Measurements from ENCODE around the gene IMMP2L.
A peak's percentile ranks its signal among the peaks of the same experiment; 100 is the strongest.

Gene IMMP2L

GRCh38 chr7:111540199-111540815 is 22.0 kb downstream of the IMMP2L start:
- Mint-ChIP-seq H3K36me3 (ENCODE audit: low read depth) (peaks cover 4% of the 10 kb centered on the region), H3K9me3 (no peaks in the 10 kb centered on the region), H3K27ac (no peak overlapping the region), H3K4me1 (no peaks in the 10 kb centered on the region), H3K27me3 (ENCODE audit: low read depth) (no peaks in the 10 kb centered on the region), H3K4me3 (no peak overlapping the region)
- TF ChIP-seq, protein P1, sequence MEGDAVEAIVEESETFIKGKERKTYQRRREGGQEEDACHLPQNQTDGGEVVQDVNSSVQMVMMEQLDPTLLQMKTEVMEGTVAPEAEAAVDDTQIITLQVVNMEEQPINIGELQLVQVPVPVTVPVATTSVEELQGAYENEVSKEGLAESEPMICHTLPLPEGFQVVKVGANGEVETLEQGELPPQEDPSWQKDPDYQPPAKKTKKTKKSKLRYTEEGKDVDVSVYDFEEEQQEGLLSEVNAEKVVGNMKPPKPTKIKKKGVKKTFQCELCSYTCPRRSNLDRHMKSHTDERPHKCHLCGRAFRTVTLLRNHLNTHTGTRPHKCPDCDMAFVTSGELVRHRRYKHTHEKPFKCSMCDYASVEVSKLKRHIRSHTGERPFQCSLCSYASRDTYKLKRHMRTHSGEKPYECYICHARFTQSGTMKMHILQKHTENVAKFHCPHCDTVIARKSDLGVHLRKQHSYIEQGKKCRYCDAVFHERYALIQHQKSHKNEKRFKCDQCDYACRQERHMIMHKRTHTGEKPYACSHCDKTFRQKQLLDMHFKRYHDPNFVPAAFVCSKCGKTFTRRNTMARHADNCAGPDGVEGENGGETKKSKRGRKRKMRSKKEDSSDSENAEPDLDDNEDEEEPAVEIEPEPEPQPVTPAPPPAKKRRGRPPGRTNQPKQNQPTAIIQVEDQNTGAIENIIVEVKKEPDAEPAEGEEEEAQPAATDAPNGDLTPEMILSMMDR (IDR thresholded peaks at IDR 0.05; ENCODE audit: unreplicated experiment in 3 of 3) = no peak

DNA sequence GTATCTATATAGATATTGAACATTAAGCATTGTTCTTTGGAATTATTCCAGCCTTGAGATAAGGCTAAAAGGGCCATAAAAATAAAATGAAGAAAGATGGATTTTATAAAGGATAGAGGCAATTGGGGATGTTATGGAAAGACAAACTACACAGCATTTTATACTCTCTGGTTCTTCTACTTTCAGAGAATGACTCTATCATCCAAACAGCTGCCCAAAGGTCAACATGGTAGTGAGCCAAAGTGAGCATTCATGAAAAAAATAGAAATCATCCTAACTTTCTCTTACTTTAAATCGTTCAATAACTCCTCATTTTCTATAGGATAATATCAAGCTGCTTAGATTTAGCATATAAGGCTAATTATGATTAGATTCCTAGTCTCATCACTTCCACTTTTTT is 25.2 kb downstream of the IMMP2L start:
- Mint-ChIP-seq H3K27me3 (ENCODE audit: low read depth) (no peaks in the 10 kb centered on the region), H3K27ac (no peak overlapping the region), H3K4me3 (no peak overlapping the region), H3K9me3 (no peaks in the 10 kb centered on the region), H3K4me1 (peaks cover 12% of the 10 kb centered on the region), H3K36me3 (ENCODE audit: low read depth) (peaks cover 4% of the 10 kb centered on the region)
- TF ChIP-seq, protein P1 (IDR thresholded peaks at IDR 0.05; ENCODE audit: unreplicated experiment in 3 of 3) = no peak

GRCh38 chr7:111535142-111535870 is 27.0 kb downstream of the IMMP2L start:
- H3K27me3 Mint-ChIP-seq (ENCODE audit: low read depth) = no peaks in the 10 kb centered on the region
- H3K27ac Mint-ChIP-seq = no peak overlapping the region
- TF ChIP-seq, protein P1 (IDR thresholded peaks at IDR 0.05; ENCODE audit: unreplicated experiment in 3 of 3) = no peak
- H3K9me3 Mint-ChIP-seq = no peaks in the 10 kb centered on the region
- peaks cover 13% of the 10 kb centered on the region for H3K4me1 Mint-ChIP-seq
- H3K36me3 Mint-ChIP-seq (ENCODE audit: low read depth) = peaks cover 4% of the 10 kb centered on the region
- H3K4me3 Mint-ChIP-seq = no peak overlapping the region

- Mint-ChIP-seq H3K9me3 (no peaks in the 10 kb centered on the region), H3K27me3 (ENCODE audit: low read depth) (no peaks in the 10 kb centered on the region), H3K27ac (peak overlapping the region in 1 of 3 experiments; percentile 62), H3K4me3 (no peak overlapping the region), H3K4me1 (peaks cover 30% of the 10 kb centered on the region), H3K36me3 (ENCODE audit: low read depth) (peaks cover under 1% of the 10 kb centered on the region)
- TF ChIP-seq, protein P1 (IDR thresholded peaks at IDR 0.05; ENCODE audit: unreplicated experiment in 3 of 3) = no peak
Measured at GRCh38 chr7:111532625-111533024, 29.7 kb downstream of the IMMP2L start.

GRCh38 chr7:111531993-111532392 is 30.3 kb downstream of the IMMP2L start:
- H3K9me3 Mint-ChIP-seq = no peaks in the 10 kb centered on the region
- no peak overlapping the region for H3K4me3 Mint-ChIP-seq
- H3K27me3 Mint-ChIP-seq (ENCODE audit: low read depth) = no peaks in the 10 kb centered on the region
- TF ChIP-seq, protein P1 (IDR thresholded peaks at IDR 0.05; ENCODE audit: unreplicated experiment in 3 of 3) = no peak
- H3K4me1 Mint-ChIP-seq = peaks cover 30% of the 10 kb centered on the region
- H3K36me3 Mint-ChIP-seq (ENCODE audit: low read depth) = no peaks in the 10 kb centered on the region
- peak overlapping the region in 1 of 3 experiments; percentile 62 for H3K27ac Mint-ChIP-seq

DNA sequence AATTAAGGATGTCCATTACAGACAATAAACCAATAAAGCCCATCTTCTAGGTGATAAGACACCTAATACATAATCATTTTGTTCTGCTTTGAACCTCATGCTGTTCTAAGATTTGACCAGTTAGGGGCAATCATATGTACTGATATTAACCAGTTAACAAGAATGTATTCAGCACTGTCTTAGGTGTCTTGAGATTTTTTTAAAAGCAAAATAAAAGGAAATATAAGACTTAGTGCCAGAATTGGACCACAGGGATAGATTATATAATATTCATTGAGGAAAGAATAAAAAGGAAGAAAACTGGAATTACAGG is 32.0 kb downstream of the IMMP2L start:
- Mint-ChIP-seq H3K4me1 (peaks cover 30% of the 10 kb centered on the region), H3K4me3 (no peak overlapping the region), H3K36me3 (ENCODE audit: low read depth) (no peaks in the 10 kb centered on the region), H3K27me3 (ENCODE audit: low read depth) (no peaks in the 10 kb centered on the region), H3K9me3 (no peaks in the 10 kb centered on the region), H3K27ac (peak overlapping the region in 1 of 3 experiments; percentile 29)
- TF ChIP-seq, protein P1 (IDR thresholded peaks at IDR 0.05; ENCODE audit: unreplicated experiment in 3 of 3) = no peak
